ENCODE data around the gene CRELD2.

DNA sequence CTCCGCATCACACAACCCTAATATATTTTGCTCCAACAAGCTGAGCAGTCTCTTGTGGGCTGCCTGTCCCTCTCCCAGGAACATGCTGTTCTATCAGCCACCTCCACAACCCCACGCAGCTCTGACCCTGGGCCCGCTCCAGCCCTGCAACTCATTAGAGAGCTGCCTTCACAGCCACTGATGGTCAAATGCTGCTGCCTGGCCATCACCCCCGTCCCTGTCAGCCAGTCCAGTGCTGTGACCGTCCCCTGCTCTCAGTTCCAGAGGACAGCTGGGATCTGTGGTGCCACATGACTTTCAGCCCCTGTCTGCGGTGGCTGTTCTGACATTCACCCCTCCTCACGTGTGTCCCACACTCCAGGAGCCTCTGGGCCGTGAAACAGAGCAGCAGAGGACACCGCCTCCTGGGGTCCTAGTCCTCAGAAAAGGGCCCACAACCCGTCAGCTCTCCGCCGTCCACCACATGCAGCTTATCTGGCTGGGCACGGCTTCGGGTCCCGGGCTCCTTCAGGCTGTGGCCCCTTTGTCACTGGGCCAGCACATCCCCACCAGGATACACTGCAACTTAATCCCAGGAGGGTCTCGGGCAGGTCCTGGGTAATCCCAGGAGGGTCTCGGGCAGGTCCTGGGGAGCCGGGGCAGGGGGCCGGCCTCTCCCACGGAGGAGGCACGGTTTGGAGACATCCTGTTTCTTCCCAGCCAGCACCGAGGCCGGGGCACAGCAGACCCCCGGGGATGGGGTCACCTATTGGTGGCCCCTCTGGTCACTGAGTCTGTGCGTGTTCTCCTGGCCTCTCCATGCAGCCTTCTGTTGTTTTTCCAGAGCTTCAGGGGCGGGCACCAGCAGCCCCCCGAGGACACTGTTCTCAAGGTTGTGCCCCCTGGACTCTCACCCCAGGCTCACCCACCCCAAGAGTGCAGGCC is 15.1 kb downstream of the CRELD2 start:
- no peak for TF ChIP-seq POLR2A (IDR thresholded peaks at IDR 0.05; ENCODE audit: low read depth, low read length)
- TF ChIP-seq TAF1 (IDR thresholded peaks at IDR 0.05; ENCODE audit: borderline replicate concordance, low read depth, low read length): no peak
- no peak for TF ChIP-seq POLR2AphosphoS5 (IDR thresholded peaks at IDR 0.05; ENCODE audit: low read depth, low read length)

Data from GM12892 (cell line).